ENCODE data around the gene GLIPR2.
A peak's percentile ranks its signal among the peaks of the same experiment; 100 is the strongest.
"Not testable (repeated sequence)": the region's sequence is repeated elsewhere in the genome, so short reads cannot be mapped to it uniquely, and the experiment has no call there.

The GLIPR2 gene

DNA sequence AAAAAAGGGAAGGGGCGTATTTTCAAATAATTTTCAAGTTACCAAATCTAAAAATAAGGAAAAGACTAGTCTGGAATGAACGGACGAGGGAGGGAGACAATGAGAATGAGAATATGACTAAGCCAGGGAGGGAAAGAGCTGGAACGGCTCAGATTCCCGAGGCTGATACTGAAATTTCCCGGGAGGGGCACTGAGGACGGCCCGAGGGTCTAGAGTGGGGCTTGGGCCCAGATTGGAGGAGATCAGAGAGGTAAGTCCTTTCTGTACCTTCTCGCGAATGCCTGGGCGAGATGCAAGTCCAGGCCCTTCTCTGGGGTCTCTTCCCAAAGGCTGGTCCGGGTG, 29.3 kb downstream of the GLIPR2 start:
- DNase-seq, result no peak

DNA sequence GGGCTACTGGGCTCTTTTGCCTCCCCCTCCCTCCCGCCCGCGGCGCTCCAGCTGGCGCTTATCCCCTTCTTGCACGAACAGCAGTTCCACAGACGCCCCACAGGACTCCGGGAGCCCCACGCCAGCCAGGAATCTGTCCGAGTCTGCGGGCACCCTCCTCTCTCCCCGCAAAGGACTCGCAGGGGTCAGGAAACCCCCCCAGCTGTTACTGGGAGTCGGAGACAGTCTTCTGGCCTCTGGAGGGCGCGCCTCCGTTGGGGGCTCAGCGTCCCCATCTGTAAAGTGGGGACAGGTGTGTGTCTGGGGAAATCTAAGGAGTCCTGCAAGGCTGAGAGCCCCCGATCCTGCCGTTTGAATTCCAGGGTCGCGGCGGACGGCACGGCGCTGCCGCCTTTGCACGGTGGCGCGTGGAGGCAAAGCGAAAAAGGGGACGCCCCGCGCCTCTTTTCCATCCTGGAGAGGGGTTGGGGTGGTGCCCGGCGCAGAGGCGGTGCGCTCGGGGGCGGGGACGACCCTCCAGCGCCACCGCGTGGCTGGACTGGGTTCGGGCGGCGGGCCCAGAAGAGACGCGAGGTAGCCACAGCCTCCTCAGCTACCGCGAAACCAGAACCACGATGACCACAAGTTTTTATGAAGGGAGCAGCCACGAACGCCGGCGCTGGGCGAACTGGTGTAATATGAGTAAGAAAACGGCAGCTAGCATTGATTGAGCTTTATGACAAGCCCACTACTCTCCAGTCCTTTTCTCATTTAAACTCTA, 29.8 kb downstream of the GLIPR2 start:
- DNase-seq, result peak; percentile 6

- no peak for DNase-seq
Observed at GRCh38 chr9:36169166-36169565, 32.6 kb downstream of the GLIPR2 start, which contains the start of gene CCIN. CCIN (plus strand) TSS chr9:36169388; CDS start chr9:36169503, 115 bp downstream.

DNA sequence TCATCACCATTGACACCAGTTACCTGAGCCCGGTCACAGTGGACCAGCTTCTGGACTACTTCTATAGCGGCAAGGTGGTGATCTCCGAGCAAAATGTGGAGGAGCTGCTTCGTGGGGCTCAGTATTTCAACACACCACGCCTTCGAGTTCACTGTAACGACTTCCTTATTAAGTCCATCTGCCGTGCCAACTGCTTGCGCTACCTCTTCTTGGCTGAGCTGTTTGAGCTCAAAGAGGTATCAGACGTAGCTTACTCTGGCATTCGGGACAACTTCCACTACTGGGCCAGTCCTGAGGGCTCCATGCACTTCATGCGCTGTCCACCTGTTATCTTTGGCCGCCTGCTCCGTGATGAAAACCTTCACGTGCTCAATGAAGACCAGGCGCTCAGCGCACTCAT, 33.2 kb downstream of the GLIPR2 start:
- DNase-seq, result no peak

GRCh38 chr9:36170531-36170930, 34.0 kb downstream of the GLIPR2 start:
- DNase-seq, result no peak

DNA sequence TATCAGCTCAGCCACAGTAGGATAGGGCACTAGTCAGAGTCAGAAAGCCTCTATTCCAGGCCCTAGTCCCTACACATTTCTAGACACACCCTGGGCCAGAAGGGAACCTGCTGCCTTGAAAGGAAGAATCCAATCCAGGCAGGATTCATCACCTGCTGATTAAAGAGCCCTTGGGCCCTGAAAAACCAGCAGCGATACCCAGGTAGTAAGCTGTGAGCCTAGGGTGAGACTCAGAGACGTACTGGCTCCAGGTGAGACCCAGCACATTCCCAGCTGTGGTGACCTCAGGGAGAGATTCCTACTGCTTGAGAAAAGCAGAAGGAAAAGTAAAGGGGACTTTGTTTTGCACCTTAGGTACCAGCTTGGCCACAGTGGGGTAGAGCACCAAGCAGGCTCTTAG, 37.3 kb downstream of the GLIPR2 start:
- no peak for DNase-seq

- no peak for DNase-seq
Observed at GRCh38 chr9:36174271-36174670, 37.7 kb downstream of the GLIPR2 start.

DNA sequence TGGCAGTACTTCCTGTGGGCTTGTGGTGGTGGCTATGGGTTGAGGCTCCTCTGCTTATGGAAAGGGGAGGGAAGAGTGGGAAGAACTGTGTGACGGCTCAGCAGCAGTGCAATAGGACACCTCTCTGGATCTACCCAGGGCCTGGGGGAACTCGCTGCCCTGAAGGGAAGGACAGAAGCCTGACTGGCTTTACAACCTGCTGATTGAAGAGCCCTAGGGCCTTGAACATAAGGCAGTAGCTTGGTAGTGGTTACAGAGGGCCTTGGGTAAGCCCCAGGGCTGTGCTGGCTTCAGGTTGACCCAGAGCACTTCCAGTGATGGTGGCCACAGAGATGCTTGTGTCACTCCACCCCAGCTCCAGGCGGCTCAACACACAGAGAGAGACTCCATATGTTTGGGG, 38.2 kb downstream of the GLIPR2 start:
- DNase-seq, result no peak

DNA sequence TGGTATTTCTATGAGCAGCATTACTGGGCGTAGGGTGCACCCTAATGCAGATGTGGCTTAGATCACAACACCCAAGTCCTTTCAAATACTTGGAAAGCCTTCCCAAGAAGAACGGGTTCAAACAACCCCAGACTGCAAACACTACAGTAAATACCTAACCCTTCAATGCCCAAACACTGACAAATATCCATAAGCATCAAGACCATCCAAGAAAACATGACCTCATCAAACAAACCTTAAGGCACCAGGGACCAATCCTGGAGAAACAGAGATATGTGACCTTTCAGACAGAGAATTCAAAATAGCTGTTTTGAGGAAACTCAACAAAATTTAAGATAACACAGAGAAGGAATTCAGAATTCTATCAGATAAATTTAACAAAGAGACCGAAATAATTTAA, 38.7 kb downstream of the GLIPR2 start:
- DNase-seq, result not testable (repeated sequence)

DNA sequence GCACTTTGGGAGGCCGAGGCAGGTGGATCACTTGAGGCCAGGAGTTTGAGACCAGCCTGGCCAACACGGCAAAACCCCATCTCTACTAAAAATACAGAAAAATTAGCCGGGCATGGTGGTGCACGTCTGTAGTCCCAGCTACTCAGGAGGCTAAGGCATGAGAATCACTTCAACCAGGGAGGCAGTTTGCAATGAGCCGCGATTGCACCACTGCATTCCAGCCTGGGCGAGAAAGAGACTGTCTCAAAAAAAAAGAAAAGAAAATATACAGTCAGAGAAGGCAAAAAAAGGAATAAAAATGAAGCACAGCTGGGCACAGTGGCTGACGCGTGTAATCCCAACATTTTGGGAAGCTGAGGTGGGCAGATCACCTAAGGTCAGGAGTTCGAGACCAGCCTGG, 40.0 kb downstream of the GLIPR2 start:
- DNase-seq, result not testable (repeated sequence)

GRCh38 chr9:36177571-36177970, 41.0 kb downstream of the GLIPR2 start:
- no peak for DNase-seq

- not testable (repeated sequence) for DNase-seq
Observed at GRCh38 chr9:36180243-36180642, 43.7 kb downstream of the GLIPR2 start.

DNA sequence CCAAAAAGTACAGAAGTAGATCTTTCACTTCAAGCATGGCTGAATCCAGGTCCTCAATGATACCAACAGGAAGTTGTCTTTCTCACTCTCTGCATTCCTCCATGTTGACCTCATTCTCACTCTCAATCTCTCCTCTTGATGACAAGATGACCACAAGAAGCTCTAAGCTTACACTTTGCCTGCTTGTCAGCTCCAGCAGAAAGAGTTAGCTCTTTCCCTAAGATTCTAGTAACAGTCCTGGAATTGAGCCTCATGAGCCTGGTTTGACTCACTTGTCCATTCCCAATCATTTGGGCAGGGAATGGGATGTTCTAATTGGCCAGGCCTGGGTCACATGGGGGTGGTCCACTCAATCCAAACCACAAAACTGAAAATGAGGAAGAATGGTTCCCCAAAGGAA, 50.9 kb downstream of the GLIPR2 start:
- no peak for DNase-seq

- no peak for DNase-seq
Observed at GRCh38 chr9:36188212-36188611, 51.7 kb downstream of the GLIPR2 start.

GRCh38 chr9:36189976-36190375, 53.4 kb downstream of the GLIPR2 start:
- DNase-seq, result no peak

GRCh38 chr9:36190388-36191289, 54.1 kb downstream of the GLIPR2 start, which contains the start of gene CLTA:
CLTA (plus strand) TSS chr9:36190921; CDS start chr9:36191057, 136 bp downstream.
- DNase-seq, result peak; percentile 92

GRCh38 chr9:36191290-36191645, 54.7 kb downstream of the GLIPR2 start:
- DNase-seq, result no peak

DNA sequence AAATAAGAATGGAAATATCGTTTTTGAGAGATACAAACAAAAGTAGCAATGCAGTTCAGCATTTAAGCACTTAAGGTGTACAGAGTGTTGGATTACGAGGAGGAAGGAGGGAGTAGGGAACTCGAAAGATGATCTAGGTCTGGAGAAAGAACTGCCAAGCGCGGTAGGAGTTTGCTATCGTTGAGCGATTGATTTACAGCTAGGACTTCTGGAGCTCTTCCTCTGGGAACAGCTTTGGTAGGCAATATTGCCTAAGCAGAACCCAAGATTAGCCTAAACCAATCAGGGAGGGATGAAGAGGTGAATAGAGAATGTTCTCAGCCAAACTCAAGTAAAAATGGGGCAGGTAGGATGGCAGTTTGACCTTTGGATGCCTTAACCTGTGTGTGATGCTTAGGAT, 55.2 kb downstream of the GLIPR2 start:
- DNase-seq, result no peak

DNA sequence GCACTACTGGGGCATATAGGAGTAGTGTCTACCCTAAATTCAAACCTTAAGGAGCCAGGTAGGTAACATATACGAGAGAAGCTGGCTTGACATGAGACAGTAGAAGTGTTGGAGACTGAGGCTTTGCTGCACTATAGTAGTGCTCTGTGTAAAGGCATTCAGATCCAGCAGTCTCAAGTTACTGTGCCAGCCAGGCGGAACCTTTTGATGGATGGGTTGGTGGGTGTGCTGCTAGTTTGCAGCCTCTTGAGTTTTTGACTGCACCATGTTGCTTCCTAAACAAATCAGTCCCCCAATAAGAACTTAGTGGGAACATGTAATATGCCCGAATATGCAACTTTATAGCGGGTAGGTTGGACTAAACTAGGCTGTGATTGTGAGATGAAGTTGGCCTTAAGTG, 55.7 kb downstream of the GLIPR2 start:
- DNase-seq, result no peak

- no peak for DNase-seq
Observed at GRCh38 chr9:36193023-36193422, 56.5 kb downstream of the GLIPR2 start.

DNA sequence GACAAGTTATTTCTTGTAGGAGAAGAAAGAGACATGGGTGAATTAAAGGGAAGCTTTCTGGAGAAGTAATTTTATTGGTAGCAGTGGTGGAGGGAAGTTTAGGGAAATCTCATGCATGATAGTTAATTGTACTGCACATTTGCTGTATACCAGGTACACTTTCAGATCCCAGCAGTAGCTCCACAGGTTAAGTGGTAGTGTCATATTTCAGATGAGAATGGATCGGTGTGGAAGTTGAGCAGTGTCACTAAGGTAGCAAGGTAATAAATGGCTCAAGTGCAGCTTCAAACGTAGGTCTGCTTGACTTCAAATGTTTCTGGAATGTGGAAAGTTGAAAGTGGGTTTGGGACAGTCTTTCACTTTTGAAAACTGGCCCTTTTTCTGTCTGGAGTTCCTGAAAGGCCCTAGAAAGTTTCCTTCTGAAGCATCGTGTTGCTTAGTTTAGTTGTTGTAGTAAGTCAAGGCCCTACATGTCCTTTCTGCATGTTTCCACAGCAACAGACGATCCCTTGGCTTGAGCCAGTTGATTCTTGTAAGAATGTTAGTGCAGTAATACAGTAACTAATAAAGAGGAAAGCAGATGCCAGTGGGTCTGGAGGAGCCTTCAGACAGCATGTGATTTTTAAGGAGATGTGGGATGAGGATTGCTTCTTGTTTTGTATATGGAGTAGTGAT, 57.9 kb downstream of the GLIPR2 start:
- DNase-seq, result no peak

DNA sequence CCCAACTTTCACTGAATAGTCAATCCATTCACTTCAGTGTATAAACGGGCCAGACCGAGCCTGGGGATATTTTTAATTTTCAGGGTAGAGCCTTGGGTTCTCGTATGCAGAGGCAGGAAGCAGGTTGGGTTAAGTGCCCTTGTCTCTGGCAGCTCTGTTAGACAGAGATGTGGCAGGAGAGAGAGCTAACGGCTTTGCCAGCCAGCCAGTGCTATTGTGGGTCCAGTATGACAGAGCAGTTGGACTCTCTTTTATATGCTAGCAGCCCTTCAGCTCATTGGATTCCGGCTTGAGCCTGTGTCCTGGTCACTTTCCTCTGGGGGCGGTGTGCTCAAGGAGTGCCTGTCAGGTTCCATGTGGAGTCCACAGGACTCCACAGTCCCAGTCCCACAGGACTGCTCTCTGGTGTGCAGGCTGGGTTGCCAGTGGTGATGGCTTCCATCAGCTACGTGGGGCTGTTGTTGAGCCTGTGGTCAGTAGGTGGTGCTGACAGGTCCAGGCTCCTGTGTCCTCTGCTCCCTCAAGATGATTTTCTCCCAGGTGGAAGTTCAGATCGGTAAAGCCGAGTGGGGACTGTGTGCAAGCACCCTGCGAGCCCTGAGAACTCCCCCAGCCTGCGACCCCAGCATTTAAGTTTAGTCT, 68.5 kb downstream of the GLIPR2 start:
- DNase-seq, result no peak

DNA sequence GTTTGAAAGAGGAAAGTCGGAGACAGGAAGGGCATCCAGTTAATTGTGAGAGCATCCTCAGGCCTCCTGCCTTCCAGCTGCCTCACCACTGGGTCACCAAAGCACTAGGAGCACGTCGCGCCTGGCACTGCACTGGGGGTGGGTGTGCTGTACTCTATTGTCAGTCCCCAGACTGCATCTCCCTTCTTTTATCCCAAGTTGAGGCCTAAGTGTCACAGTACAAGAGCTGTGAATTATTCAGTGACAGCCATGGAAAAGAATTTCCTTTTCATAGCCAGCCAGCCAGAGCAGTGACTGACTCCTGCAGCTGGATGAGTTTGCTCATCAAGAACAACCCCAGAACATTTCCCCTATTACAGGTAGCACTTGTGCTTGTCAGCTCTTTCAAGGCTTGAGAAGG, 70.5 kb downstream of the GLIPR2 start:
- no peak for DNase-seq

Data from NCI-H1436 treated with DMSO at 0.1 percent for 48 hours (cell line).